Karpas-422 (cell line): Measurements from ENCODE around the gene L3MBTL4. TPM values are rescaled to one million over a fixed set of nuclear protein-coding genes. Genes with fewer than 3 reads are reported as not detected.

Experiments used
- DNase-seq: peaks from one replicate; pipeline ENCODE4 v3.0.0-alpha.2; 2015
- H2AFZ ChIP-seq: fragments of 200-600 bp; sonication (generic); 2 replicates; pipeline ENCODE4 v1.6.1; 2014; ENCODE audit warnings: antibody characterized with exemption, low read length, mixed read lengths
- H3K27ac ChIP-seq: fragments of 200-600 bp; sonication (generic); 2 replicates; pipeline ENCODE4 v1.5.1; 2014; ENCODE audit warnings: mild to moderate bottlenecking, low read length, moderate library complexity
- H3K27me3 ChIP-seq: fragments of 200-600 bp; sonication (generic); 2 replicates; pipeline ENCODE4 v1.6.1; 2014; ENCODE audit warnings: low read length, mixed read lengths
- H3K36me3 ChIP-seq: fragments of 200-600 bp; sonication (generic); 2 replicates; pipeline ENCODE4 v1.6.1; 2014; ENCODE audit warnings: low read length, mixed read lengths; ENCODE audit not compliant: insufficient read depth
- H3K4me1 ChIP-seq: fragments of 200-600 bp; sonication (generic); 2 replicates; pipeline ENCODE4 v1.6.1; 2014; ENCODE audit warnings: mild to moderate bottlenecking, low read length, mixed read lengths
- H3K4me2 ChIP-seq: fragments of 200-600 bp; sonication (generic); 2 replicates; pipeline ENCODE4 v1.6.1; 2014; ENCODE audit warnings: low read length, low read depth, mild to moderate bottlenecking; ENCODE audit not compliant: poor library complexity, severe bottlenecking
- H3K4me3 ChIP-seq: fragments of 200-600 bp; sonication (generic); 2 replicates; pipeline ENCODE4 v1.5.1; 2014; ENCODE audit warnings: mild to moderate bottlenecking, antibody characterized with exemption, low read length, mixed read lengths
- H3K79me2 ChIP-seq: fragments of 200-600 bp; sonication (generic); 2 replicates; pipeline ENCODE4 v1.6.1; 2014; ENCODE audit warnings: mild to moderate bottlenecking, low read length, mixed read lengths
- H3K9ac ChIP-seq: fragments of 200-600 bp; sonication (generic); 2 replicates; pipeline ENCODE4 v1.6.0; 2014; ENCODE audit warnings: low read length
- H3K9me2 ChIP-seq: fragments of 200-600 bp; sonication (generic), shearing (Covaris generic); replicated peaks from 2 replicates; pipeline ENCODE4 v1.6.0; 2014; ENCODE audit warnings: mild to moderate bottlenecking, low read length, moderate library complexity; ENCODE audit not compliant: insufficient read depth
- H3K9me3 ChIP-seq: fragments of 300-700, 200-600 bp; sonication (generic); 2 replicates; pipeline ENCODE4 v1.6.1; 2014; ENCODE audit warnings: low read length, mixed read lengths
- H4K20me1 ChIP-seq: fragments of 200-600 bp; sonication (generic); 2 replicates; pipeline ENCODE4 v1.6.1; 2014; ENCODE audit warnings: mild to moderate bottlenecking, antibody characterized with exemption, low read length, low read depth; ENCODE audit not compliant: insufficient read depth
- total RNA-seq: library from RNA; depleted of rRNA; stranded (reverse); fragments of >200 nt; shearing (Covaris generic); gene quantifications from 2 replicates; pipeline ENCODE4 v1.2.3, GENCODE V29; 2014; ENCODE audit warnings: low replicate concordance

Gene L3MBTL4
- total RNA-seq, 1 experiment from 2014 or later, result 15.2 TPM

DNA sequence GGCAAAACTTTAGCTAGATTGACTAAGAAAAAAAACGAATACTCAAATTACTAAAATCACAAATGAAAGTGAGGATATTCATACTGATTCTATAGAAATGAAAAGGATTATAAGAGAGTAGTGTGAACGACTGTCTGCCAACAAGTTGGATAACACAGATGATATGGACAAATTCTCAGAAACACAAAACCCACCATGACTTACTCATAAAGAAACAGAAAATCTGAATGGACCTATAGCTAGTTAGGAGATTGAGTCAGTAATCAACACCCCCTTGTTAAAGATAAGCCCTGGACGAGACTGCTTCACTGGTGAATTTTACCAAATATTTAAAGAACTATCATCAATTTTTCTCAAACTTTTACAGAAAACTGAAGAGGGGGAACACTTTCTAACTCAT, 410.6 kb downstream of the L3MBTL4 start:
- no peak overlapping the region for H3K9ac ChIP-seq
- H2AFZ ChIP-seq, result no peak overlapping the region
- H3K9me3 ChIP-seq, result no peaks in the 10 kb centered on the region
- H3K27ac ChIP-seq, result no peak overlapping the region
- H3K4me3 ChIP-seq, result no peak overlapping the region
- peaks cover 5% of the 10 kb centered on the region for H3K4me1 ChIP-seq
- H3K9me2 ChIP-seq, result no peaks in the 10 kb centered on the region
- no peaks in the 10 kb centered on the region for H4K20me1 ChIP-seq
- no peaks in the 10 kb centered on the region for H3K27me3 ChIP-seq
- DNase-seq, result no peak
- no peaks in the 10 kb centered on the region for H3K79me2 ChIP-seq
- H3K36me3 ChIP-seq, result no peaks in the 10 kb centered on the region
- no peak overlapping the region for H3K4me2 ChIP-seq

DNA sequence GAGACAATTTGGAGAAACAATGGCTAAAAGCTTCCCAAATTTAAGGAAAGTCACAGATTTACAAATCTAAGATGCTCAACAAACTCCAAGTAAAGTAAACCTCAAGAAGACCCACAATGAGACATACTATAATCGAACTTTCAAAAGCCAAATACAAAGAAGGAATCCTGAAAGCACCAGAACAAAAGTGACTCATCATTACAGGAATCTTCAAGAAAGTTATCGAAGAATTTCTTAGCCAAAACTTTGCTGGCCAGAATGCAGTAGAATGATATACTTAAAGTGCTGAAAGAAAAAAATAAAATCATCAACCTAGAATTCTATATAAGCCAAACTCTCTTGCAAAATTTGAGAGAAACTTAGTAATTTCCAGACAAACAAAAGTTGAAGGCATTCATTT, 412.8 kb downstream of the L3MBTL4 start:
- no peak overlapping the region for H3K27ac ChIP-seq
- H2AFZ ChIP-seq, result no peak overlapping the region
- no peak overlapping the region for H3K4me2 ChIP-seq
- H3K36me3 ChIP-seq, result no peaks in the 10 kb centered on the region
- H3K9me2 ChIP-seq, result no peaks in the 10 kb centered on the region
- no peaks in the 10 kb centered on the region for H4K20me1 ChIP-seq
- no peaks in the 10 kb centered on the region for H3K79me2 ChIP-seq
- H3K4me3 ChIP-seq, result no peak overlapping the region
- no peaks in the 10 kb centered on the region for H3K27me3 ChIP-seq
- H3K9me3 ChIP-seq, result no peaks in the 10 kb centered on the region
- no peak overlapping the region for H3K9ac ChIP-seq
- no peak for DNase-seq
- peaks cover 5% of the 10 kb centered on the region for H3K4me1 ChIP-seq

DNA sequence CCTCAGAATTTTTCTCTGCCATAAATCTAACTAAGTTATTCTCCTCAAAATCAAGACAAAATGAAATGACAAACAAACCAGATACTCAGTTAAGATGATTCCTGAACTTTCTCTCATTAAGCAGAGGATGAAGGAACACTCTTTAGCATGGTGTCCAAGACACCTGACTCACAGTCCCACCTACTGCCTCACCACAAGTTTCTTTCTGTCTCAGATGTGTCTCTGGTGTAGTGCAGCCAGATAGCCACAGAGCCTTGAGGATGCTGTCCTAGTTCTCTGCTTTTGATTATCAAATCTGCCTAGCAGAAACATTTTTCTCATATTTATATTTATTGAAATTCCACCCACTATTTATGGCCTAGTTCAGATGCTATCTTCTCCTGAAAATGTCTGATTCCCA, 415.8 kb downstream of the L3MBTL4 start:
- H3K4me3 ChIP-seq, result no peak overlapping the region
- no peak overlapping the region for H3K9ac ChIP-seq
- no peaks in the 10 kb centered on the region for H3K79me2 ChIP-seq
- no peaks in the 10 kb centered on the region for H3K9me2 ChIP-seq
- H3K36me3 ChIP-seq, result no peaks in the 10 kb centered on the region
- H4K20me1 ChIP-seq, result no peaks in the 10 kb centered on the region
- H3K4me2 ChIP-seq, result no peak overlapping the region
- H2AFZ ChIP-seq, result no peak overlapping the region
- H3K4me1 ChIP-seq, result no peaks in the 10 kb centered on the region
- H3K27me3 ChIP-seq, result no peaks in the 10 kb centered on the region
- H3K9me3 ChIP-seq, result no peaks in the 10 kb centered on the region
- DNase-seq, result no peak
- H3K27ac ChIP-seq, result no peak overlapping the region

DNA sequence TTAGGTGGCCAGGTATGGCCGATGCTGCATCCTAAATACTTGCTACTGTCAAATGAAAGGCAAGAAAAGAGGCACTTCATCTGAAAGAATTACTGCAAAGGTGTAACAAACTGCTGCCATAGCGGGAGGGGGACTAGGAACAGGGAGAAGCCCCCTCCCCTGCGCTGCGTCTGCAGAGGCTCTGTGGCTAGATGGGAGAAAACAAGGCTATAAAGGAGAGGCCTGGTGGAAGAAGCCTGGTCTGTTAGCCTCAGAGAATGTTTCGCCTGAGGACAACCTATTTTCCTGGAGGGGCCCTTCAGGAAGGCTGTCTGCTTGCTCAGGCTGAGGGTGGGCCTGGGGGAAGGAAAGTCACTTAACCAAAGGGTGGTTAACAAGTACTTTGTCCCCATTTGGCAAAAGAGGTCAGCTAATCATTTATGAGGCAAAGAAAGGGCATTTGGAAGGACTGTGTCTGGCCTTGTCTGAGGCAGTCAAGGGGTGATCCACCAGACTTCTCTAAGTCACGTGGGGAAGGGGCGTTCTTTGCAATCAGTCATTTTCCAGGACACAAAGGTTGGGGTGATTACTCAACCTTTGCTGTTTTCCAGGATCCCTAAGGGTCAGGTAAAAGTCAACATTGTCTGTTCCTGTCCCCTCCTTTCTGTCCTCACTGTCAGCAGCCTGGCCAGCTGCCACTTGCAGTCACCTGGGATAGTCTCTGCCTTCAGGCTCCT, 416.4 kb downstream of the L3MBTL4 start:
- H3K79me2 ChIP-seq, result no peaks in the 10 kb centered on the region
- no peak for DNase-seq
- no peak overlapping the region for H3K27ac ChIP-seq
- no peaks in the 10 kb centered on the region for H3K27me3 ChIP-seq
- no peaks in the 10 kb centered on the region for H4K20me1 ChIP-seq
- no peaks in the 10 kb centered on the region for H3K4me1 ChIP-seq
- H3K36me3 ChIP-seq, result no peaks in the 10 kb centered on the region
- no peak overlapping the region for H3K4me2 ChIP-seq
- H3K4me3 ChIP-seq, result no peak overlapping the region
- H3K9me2 ChIP-seq, result no peaks in the 10 kb centered on the region
- no peak overlapping the region for H2AFZ ChIP-seq
- H3K9ac ChIP-seq, result no peak overlapping the region
- H3K9me3 ChIP-seq, result no peaks in the 10 kb centered on the region

DNA sequence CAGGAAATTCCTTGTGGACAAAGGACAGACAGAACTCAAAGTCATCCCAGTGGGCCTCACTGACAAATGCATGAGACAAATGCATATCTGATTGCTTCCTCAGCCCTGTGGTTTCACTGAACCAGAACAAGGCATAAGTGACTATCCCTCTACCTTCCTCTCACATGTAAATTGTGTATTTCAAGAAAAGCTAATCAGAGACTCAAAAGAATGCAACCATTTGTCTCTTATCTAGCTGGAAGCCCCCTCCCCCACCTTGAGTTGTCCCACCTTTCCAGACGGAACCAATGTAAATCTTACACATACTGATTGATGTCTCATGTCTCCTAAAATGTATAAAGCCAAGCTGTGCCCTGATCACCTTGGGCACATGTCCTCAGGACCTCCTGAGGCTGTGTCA, 417.4 kb downstream of the L3MBTL4 start:
- Histone ChIP-seq H3K36me3 (no peaks in the 10 kb centered on the region), H4K20me1 (no peaks in the 10 kb centered on the region), H3K4me3 (no peak overlapping the region), H3K9me2 (no peaks in the 10 kb centered on the region), H3K4me1 (no peaks in the 10 kb centered on the region), H3K9ac (no peak overlapping the region), H3K27ac (no peak overlapping the region), H3K27me3 (no peaks in the 10 kb centered on the region), H3K4me2 (no peak overlapping the region), H2AFZ (no peak overlapping the region), H3K9me3 (no peaks in the 10 kb centered on the region), H3K79me2 (no peaks in the 10 kb centered on the region)
- DNase-seq, result no peak

DNA sequence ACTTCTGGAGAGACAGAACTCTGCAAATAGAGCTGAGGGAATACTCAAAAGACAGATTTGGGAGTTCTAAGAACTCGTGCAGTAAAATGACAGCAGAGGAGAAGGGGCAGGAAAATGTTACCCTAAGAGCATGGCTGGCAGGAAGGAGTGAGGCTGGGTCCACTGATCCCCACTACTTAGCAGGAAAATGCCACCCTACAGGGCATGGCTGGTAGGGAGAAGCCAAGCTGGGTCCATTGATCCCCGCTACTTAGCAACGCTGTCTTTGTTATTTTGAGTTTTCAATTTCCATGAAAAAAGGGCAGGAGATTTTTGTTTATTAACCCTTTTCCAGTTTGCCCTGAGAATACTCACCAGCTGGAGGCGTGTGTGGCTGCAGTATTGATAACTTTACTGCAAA, 419.1 kb downstream of the L3MBTL4 start:
- Histone ChIP-seq H3K79me2 (no peaks in the 10 kb centered on the region), H3K9me3 (no peaks in the 10 kb centered on the region), H3K9ac (no peak overlapping the region), H3K4me2 (no peak overlapping the region), H3K27me3 (no peaks in the 10 kb centered on the region), H3K4me1 (no peaks in the 10 kb centered on the region), H3K27ac (no peak overlapping the region), H3K36me3 (no peaks in the 10 kb centered on the region), H2AFZ (no peak overlapping the region), H3K9me2 (no peaks in the 10 kb centered on the region), H4K20me1 (no peaks in the 10 kb centered on the region), H3K4me3 (no peak overlapping the region)
- DNase-seq, result no peak

DNA sequence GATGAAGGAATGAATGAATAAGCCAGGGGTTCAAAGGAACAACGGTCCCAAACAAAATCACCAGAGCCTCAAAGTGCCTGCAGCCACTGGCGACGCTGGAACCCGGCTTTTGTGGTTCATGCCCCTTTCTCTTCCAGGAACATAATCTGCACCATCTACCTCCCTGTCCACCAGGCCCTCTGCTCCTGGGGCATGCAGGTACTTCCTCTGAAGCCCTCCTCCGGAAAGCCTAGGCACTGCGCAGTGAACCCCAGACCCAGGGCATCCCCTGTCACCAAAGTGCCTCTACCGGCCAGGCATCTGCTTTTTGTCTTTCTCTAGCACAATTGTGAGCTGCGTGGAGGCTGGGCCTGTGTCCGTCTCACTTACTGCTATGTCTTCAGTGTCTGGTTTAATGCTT, 420.8 kb downstream of the L3MBTL4 start:
- no peaks in the 10 kb centered on the region for H4K20me1 ChIP-seq

DNA sequence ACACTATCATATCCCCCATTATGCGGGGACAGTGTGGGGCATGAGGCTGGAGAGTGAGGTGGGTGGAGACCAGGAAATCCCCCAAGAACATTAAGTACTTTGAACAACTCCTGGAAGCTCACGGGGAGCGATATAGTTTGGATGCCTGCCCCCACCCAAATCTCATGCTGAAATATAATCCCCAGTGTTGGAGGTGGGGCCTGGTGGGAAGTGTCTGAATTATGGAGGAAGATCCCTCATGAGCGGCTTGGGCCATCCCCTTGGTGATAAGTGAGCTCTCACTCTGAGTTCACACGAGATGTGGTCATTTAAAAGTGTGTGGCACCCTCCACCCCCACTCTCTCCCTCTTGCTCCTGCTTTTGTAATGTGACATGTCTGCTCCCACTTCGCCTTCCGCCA, 422.3 kb downstream of the L3MBTL4 start:
- Histone ChIP-seq H3K27me3 (no peaks in the 10 kb centered on the region), H3K4me1 (peaks cover 2% of the 10 kb centered on the region), H3K4me3 (no peak overlapping the region), H3K79me2 (no peaks in the 10 kb centered on the region), H3K36me3 (no peaks in the 10 kb centered on the region), H3K9me3 (no peaks in the 10 kb centered on the region), H3K9ac (no peak overlapping the region), H3K9me2 (no peaks in the 10 kb centered on the region), H3K27ac (no peak overlapping the region), H3K4me2 (no peak overlapping the region), H4K20me1 (no peaks in the 10 kb centered on the region), H2AFZ (no peak overlapping the region)
- no peak for DNase-seq

More for the DNA sequence above, 420.8 kb downstream of the L3MBTL4 start:
- Histone ChIP-seq H3K79me2 (no peaks in the 10 kb centered on the region), H3K9me3 (no peaks in the 10 kb centered on the region), H3K4me3 (no peak overlapping the region), H3K27me3 (no peaks in the 10 kb centered on the region), H3K9me2 (no peaks in the 10 kb centered on the region), H3K9ac (no peak overlapping the region), H3K4me1 (no peaks in the 10 kb centered on the region), H3K36me3 (no peaks in the 10 kb centered on the region), H3K4me2 (no peak overlapping the region), H3K27ac (no peak overlapping the region), H2AFZ (no peak overlapping the region)
- no peak for DNase-seq
